Measurements from ENCODE around the gene C16orf89. TPM values are rescaled to one million over a fixed set of nuclear protein-coding genes. Genes with fewer than 3 reads are reported as not detected.
"Not testable (repeated sequence)": the region's sequence is repeated elsewhere in the genome, so short reads cannot be mapped to it uniquely, and the experiment has no call there.

The C16orf89 gene
- total RNA-seq = not detected in 2 replicates

- DNase-seq (ENCODE audit: low read depth, low spot score) = no peak
These were observed at the start of gene C16orf89 for GRCh38 chr16:5065813-5066212. TSS of gene C16orf89 (minus strand) at chr16:5065956. CDS start at chr16:5065908, 48 bp downstream.

- DNase-seq (ENCODE audit: low read depth, low spot score) = not testable (repeated sequence)
These were observed 45.2 kb upstream of the C16orf89 start for GRCh38 chr16:5110933-5111332.

- no peak for DNase-seq (ENCODE audit: low read depth, low spot score)
These were observed 42.9 kb upstream of the C16orf89 start for GRCh38 chr16:5108505-5109158.

GRCh38 chr16:5105039-5105438, 39.3 kb upstream of the C16orf89 start:
- DNase-seq (ENCODE audit: low read depth, low spot score) = not testable (repeated sequence)

- DNase-seq (ENCODE audit: low read depth, low spot score) = not testable (repeated sequence)
These were observed 37.7 kb upstream of the C16orf89 start for GRCh38 chr16:5103296-5104032.

- DNase-seq (ENCODE audit: low read depth, low spot score) = not testable (repeated sequence)
These were observed 33.4 kb upstream of the C16orf89 start for GRCh38 chr16:5099174-5099573.

GRCh38 chr16:5098221-5099159, 32.7 kb upstream of the C16orf89 start:
- not testable (repeated sequence) for DNase-seq (ENCODE audit: low read depth, low spot score)

- DNase-seq (ENCODE audit: low read depth, low spot score) = peak; percentile 95
These were observed 31.9 kb upstream of the C16orf89 start, which contains the start of gene EEF2KMT for GRCh38 chr16:5097470-5098220. TSS of gene EEF2KMT (minus strand) at chr16:5097795. CDS start at chr16:5097739, 56 bp downstream.

GRCh38 chr16:5097061-5097469, 31.3 kb upstream of the C16orf89 start:
- DNase-seq (ENCODE audit: low read depth, low spot score) = not testable (repeated sequence)

GRCh38 chr16:5096437-5097060, 30.8 kb upstream of the C16orf89 start:
- DNase-seq (ENCODE audit: low read depth, low spot score) = not testable (repeated sequence)

GRCh38 chr16:5095145-5095830, 29.5 kb upstream of the C16orf89 start:
- DNase-seq (ENCODE audit: low read depth, low spot score) = not testable (repeated sequence)

- not testable (repeated sequence) for DNase-seq (ENCODE audit: low read depth, low spot score)
These were observed 28.0 kb upstream of the C16orf89 start for GRCh38 chr16:5093746-5094145.

- DNase-seq (ENCODE audit: low read depth, low spot score) = not testable (repeated sequence)
These were observed 27.3 kb upstream of the C16orf89 start for GRCh38 chr16:5093081-5093480.

- DNase-seq (ENCODE audit: low read depth, low spot score) = not testable (repeated sequence)
These were observed 24.8 kb upstream of the C16orf89 start for GRCh38 chr16:5090592-5090991.

GRCh38 chr16:5089911-5090555, 24.3 kb upstream of the C16orf89 start:
- DNase-seq (ENCODE audit: low read depth, low spot score) = not testable (repeated sequence)

GRCh38 chr16:5088936-5089335, 23.2 kb upstream of the C16orf89 start:
- not testable (repeated sequence) for DNase-seq (ENCODE audit: low read depth, low spot score)

GRCh38 chr16:5088086-5088790, 22.5 kb upstream of the C16orf89 start:
- not testable (repeated sequence) for DNase-seq (ENCODE audit: low read depth, low spot score)

GRCh38 chr16:5085716-5086115, 20.0 kb upstream of the C16orf89 start:
- DNase-seq (ENCODE audit: low read depth, low spot score) = not testable (repeated sequence)
